ENCODE results near the gene WNT7A.

WNT7A gene

GRCh38 chr3:13776253-13777050 lies 103.4 kb downstream of the WNT7A start:
- no peaks in the 10 kb centered on the region for H3K9me3 ChIP-seq (ENCODE audit: control insufficient read depth, low read length)
- DNase-seq, result no peak
- H3K36me3 ChIP-seq (ENCODE audit: control insufficient read depth, insufficient read depth, low read length), result no peaks in the 10 kb centered on the region
- no peaks in the 10 kb centered on the region for H3K27me3 ChIP-seq (replicated peaks; ENCODE audit: control insufficient read depth, insufficient read depth, low read length, poor library complexity, severe bottlenecking)
- no peaks in the 10 kb centered on the region for H3K4me1 ChIP-seq (ENCODE audit: control insufficient read depth, insufficient read depth, low read length, poor library complexity, severe bottlenecking)
- no peak overlapping the region for H3K27ac ChIP-seq (ENCODE audit: insufficient read depth, low read length, poor library complexity, severe bottlenecking)
- no peak overlapping the region for H3K4me3 ChIP-seq (ENCODE audit: insufficient read depth, low read depth, low read length, poor library complexity, severe bottlenecking)

DNA sequence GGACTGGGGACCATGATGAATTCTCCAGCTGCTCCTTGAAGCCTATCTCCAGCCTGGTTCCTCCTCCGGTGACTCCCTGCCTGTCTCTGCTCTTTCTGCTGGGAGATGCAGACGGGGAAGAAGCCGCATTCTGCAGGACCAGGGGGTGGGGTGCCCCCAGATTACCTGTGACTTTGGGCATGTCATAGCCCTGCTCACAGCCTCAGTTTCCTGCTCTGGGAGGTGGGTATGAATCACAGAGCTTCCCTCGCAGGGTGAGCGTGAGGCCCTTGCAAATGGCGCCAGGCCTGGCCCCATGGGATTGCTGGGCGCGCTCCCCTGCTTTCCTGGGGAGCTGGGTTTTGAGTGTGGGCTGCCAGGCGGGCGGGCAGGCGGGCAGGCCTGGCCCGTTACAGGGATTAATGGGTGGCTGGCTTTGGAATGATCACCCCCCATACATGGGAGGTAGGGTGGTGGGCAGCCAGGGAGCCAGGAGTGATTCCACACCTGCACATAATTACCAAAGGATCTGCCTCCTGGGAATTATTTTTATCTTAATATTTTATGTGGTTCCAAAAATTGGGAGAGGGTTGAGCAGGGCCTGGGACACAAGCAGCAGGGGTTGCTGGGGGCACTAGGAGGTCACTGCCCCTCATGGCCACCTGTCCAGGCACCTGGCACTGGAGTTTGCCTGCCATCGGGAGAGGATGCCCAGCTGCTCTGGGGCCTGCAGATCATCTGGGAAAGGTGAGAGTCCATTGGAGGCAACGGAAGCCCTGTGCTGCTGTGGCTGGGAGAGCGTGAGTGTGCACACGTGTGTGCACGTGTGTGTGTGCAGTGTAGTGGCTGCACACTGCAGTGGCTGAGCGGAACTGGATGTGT lies 106.8 kb downstream of the WNT7A start:
- Histone ChIP-seq H3K27ac (ENCODE audit: insufficient read depth, low read length, poor library complexity, severe bottlenecking) (no peak overlapping the region), H3K36me3 (ENCODE audit: control insufficient read depth, insufficient read depth, low read length) (no peaks in the 10 kb centered on the region), H3K27me3 (replicated peaks; ENCODE audit: control insufficient read depth, insufficient read depth, low read length, poor library complexity, severe bottlenecking) (no peaks in the 10 kb centered on the region), H3K4me1 (ENCODE audit: control insufficient read depth, insufficient read depth, low read length, poor library complexity, severe bottlenecking) (peaks cover 4% of the 10 kb centered on the region), H3K4me3 (ENCODE audit: insufficient read depth, low read depth, low read length, poor library complexity, severe bottlenecking) (no peak overlapping the region), H3K9me3 (ENCODE audit: control insufficient read depth, low read length) (no peaks in the 10 kb centered on the region)
- no peak for DNase-seq

- no peaks in the 10 kb centered on the region for H3K36me3 ChIP-seq (ENCODE audit: control insufficient read depth, insufficient read depth, low read length)
- no peaks in the 10 kb centered on the region for H3K9me3 ChIP-seq (ENCODE audit: control insufficient read depth, low read length)
- no peak overlapping the region for H3K4me3 ChIP-seq (ENCODE audit: insufficient read depth, low read depth, low read length, poor library complexity, severe bottlenecking)
- no peak for DNase-seq
- no peak overlapping the region for H3K27ac ChIP-seq (ENCODE audit: insufficient read depth, low read length, poor library complexity, severe bottlenecking)
- H3K27me3 ChIP-seq (replicated peaks; ENCODE audit: control insufficient read depth, insufficient read depth, low read length, poor library complexity, severe bottlenecking), result no peaks in the 10 kb centered on the region
- H3K4me1 ChIP-seq (ENCODE audit: control insufficient read depth, insufficient read depth, low read length, poor library complexity, severe bottlenecking), result peaks cover 4% of the 10 kb centered on the region
These were observed 107.5 kb downstream of the WNT7A start for GRCh38 chr3:13772321-13772745.

DNA sequence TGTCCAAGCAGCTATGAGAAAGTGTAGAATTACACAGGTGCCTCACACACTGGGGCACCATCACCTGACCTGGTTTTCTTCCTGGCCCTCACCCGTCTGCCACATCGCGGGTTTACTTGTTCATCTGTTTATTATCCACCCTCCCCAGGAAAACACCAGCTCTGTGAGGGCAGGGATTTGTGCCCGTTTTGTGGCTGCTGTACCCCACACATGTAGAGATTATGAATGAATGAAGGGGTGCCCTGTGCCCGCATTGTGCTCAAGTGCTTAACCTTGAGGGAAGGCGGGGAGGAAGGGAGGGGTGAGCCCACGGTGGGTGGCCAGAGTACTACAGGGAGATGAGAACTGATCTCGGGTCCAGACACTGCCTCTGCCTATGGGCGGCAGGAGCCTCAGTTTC lies 108.4 kb downstream of the WNT7A start:
- Histone ChIP-seq H3K9me3 (ENCODE audit: control insufficient read depth, low read length) (no peaks in the 10 kb centered on the region), H3K4me1 (ENCODE audit: control insufficient read depth, insufficient read depth, low read length, poor library complexity, severe bottlenecking) (peaks cover 4% of the 10 kb centered on the region), H3K27ac (ENCODE audit: insufficient read depth, low read length, poor library complexity, severe bottlenecking) (no peak overlapping the region), H3K36me3 (ENCODE audit: control insufficient read depth, insufficient read depth, low read length) (no peaks in the 10 kb centered on the region), H3K27me3 (replicated peaks; ENCODE audit: control insufficient read depth, insufficient read depth, low read length, poor library complexity, severe bottlenecking) (no peaks in the 10 kb centered on the region), H3K4me3 (ENCODE audit: insufficient read depth, low read depth, low read length, poor library complexity, severe bottlenecking) (no peak overlapping the region)
- DNase-seq, result no peak

GRCh38 chr3:13770170-13771169 lies 109.4 kb downstream of the WNT7A start:
- no peak overlapping the region for H3K27ac ChIP-seq (ENCODE audit: insufficient read depth, low read length, poor library complexity, severe bottlenecking)
- H3K9me3 ChIP-seq (ENCODE audit: control insufficient read depth, low read length), result no peaks in the 10 kb centered on the region
- H3K4me3 ChIP-seq (ENCODE audit: insufficient read depth, low read depth, low read length, poor library complexity, severe bottlenecking), result no peak overlapping the region
- H3K4me1 ChIP-seq (ENCODE audit: control insufficient read depth, insufficient read depth, low read length, poor library complexity, severe bottlenecking), result peaks cover 4% of the 10 kb centered on the region
- no peaks in the 10 kb centered on the region for H3K27me3 ChIP-seq (replicated peaks; ENCODE audit: control insufficient read depth, insufficient read depth, low read length, poor library complexity, severe bottlenecking)
- no peak for DNase-seq
- no peaks in the 10 kb centered on the region for H3K36me3 ChIP-seq (ENCODE audit: control insufficient read depth, insufficient read depth, low read length)

DNA sequence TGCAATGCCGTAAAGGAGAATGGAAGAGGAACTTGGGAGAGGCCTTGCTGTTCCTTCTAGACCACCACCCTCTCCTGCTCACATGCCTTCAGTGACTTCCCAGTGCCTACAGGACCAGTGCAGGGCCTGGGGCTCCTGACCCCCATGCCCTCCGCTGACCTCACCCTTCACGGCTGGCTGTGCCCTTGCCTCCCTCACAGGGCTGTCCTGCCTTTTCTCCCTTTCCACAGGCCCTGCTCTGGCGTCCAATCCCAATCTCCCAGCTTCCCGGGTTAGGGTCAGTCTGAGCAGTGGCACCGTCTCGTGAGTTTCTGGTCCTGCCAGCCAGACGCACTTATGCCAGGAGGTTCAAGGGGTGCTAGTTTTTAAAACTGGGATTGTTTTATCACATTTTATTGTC lies 110.4 kb downstream of the WNT7A start:
- no peak for DNase-seq
- Histone ChIP-seq H3K27me3 (replicated peaks; ENCODE audit: control insufficient read depth, insufficient read depth, low read length, poor library complexity, severe bottlenecking) (no peaks in the 10 kb centered on the region), H3K36me3 (ENCODE audit: control insufficient read depth, insufficient read depth, low read length) (no peaks in the 10 kb centered on the region), H3K9me3 (ENCODE audit: control insufficient read depth, low read length) (no peaks in the 10 kb centered on the region), H3K4me1 (ENCODE audit: control insufficient read depth, insufficient read depth, low read length, poor library complexity, severe bottlenecking) (peaks cover 4% of the 10 kb centered on the region), H3K27ac (ENCODE audit: insufficient read depth, low read length, poor library complexity, severe bottlenecking) (no peak overlapping the region), H3K4me3 (ENCODE audit: insufficient read depth, low read depth, low read length, poor library complexity, severe bottlenecking) (no peak overlapping the region)

- H3K4me3 ChIP-seq (ENCODE audit: insufficient read depth, low read depth, low read length, poor library complexity, severe bottlenecking), result no peak overlapping the region
- peaks cover 4% of the 10 kb centered on the region for H3K4me1 ChIP-seq (ENCODE audit: control insufficient read depth, insufficient read depth, low read length, poor library complexity, severe bottlenecking)
- H3K27ac ChIP-seq (ENCODE audit: insufficient read depth, low read length, poor library complexity, severe bottlenecking), result no peak overlapping the region
- no peaks in the 10 kb centered on the region for H3K27me3 ChIP-seq (replicated peaks; ENCODE audit: control insufficient read depth, insufficient read depth, low read length, poor library complexity, severe bottlenecking)
- no peak for DNase-seq
- H3K36me3 ChIP-seq (ENCODE audit: control insufficient read depth, insufficient read depth, low read length), result no peaks in the 10 kb centered on the region
- H3K9me3 ChIP-seq (ENCODE audit: control insufficient read depth, low read length), result no peaks in the 10 kb centered on the region
These were observed 111.4 kb downstream of the WNT7A start for GRCh38 chr3:13768453-13768852.

GRCh38 chr3:13767896-13768295 lies 112.0 kb downstream of the WNT7A start:
- Histone ChIP-seq H3K4me3 (ENCODE audit: insufficient read depth, low read depth, low read length, poor library complexity, severe bottlenecking) (no peak overlapping the region), H3K27me3 (replicated peaks; ENCODE audit: control insufficient read depth, insufficient read depth, low read length, poor library complexity, severe bottlenecking) (no peaks in the 10 kb centered on the region), H3K4me1 (ENCODE audit: control insufficient read depth, insufficient read depth, low read length, poor library complexity, severe bottlenecking) (peaks cover 4% of the 10 kb centered on the region), H3K27ac (ENCODE audit: insufficient read depth, low read length, poor library complexity, severe bottlenecking) (no peak overlapping the region), H3K36me3 (ENCODE audit: control insufficient read depth, insufficient read depth, low read length) (no peaks in the 10 kb centered on the region), H3K9me3 (ENCODE audit: control insufficient read depth, low read length) (no peaks in the 10 kb centered on the region)
- no peak for DNase-seq

DNA sequence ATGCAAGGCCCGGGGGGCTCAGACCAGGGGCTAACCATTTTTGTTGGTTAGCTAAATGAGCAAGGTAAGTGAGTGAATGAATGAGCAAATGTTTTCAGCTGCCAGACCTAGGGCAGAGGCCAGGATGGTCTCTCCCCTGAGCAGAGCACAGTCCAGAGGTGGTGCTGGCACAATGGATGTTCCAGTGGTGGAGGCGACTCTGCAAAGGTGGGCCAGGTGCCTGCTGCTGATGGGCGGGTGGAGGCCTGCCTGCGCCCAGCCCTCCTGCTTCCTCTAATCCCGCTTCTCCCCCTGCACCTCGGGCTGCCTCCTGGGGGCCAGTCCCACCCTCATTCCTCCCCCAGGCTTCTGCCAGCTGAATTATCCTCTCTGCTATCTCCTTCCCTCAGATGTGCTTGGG lies 112.8 kb downstream of the WNT7A start:
- Histone ChIP-seq H3K9me3 (ENCODE audit: control insufficient read depth, low read length) (peaks cover 3% of the 10 kb centered on the region), H3K27me3 (replicated peaks; ENCODE audit: control insufficient read depth, insufficient read depth, low read length, poor library complexity, severe bottlenecking) (no peaks in the 10 kb centered on the region), H3K4me3 (ENCODE audit: insufficient read depth, low read depth, low read length, poor library complexity, severe bottlenecking) (no peak overlapping the region), H3K4me1 (ENCODE audit: control insufficient read depth, insufficient read depth, low read length, poor library complexity, severe bottlenecking) (peaks cover 4% of the 10 kb centered on the region), H3K27ac (ENCODE audit: insufficient read depth, low read length, poor library complexity, severe bottlenecking) (no peak overlapping the region), H3K36me3 (ENCODE audit: control insufficient read depth, insufficient read depth, low read length) (no peaks in the 10 kb centered on the region)
- DNase-seq, result no peak
